HepG2 (cell line): ENCODE data around the gene CHMP1A. TPM values are rescaled to one million over a fixed set of nuclear protein-coding genes. Genes with fewer than 3 reads are reported as not detected.
A peak's percentile ranks its signal among the peaks of the same experiment; 100 is the strongest.

ENCODE experiments used
- ATAC-seq: fragments of 200-7000 bp; cut with Tn5 transposase; 3 replicates; pipeline ENCODE4 v1.9.1; 2020; ENCODE audit warnings: mild to moderate bottlenecking, moderate library complexity
- BruUV-seq: library from RNA; stranded (reverse); fragments of 400-500 nt; replicated peaks from 2 replicates; lab custom pipeline; 2021; lab: Mats Ljungman, UMichigan
- CTCF ChIA-PET: fragments of 300-600 bp; formaldehyde crosslinking; extraction: SDS; loops from one replicate; lab custom pipeline; 2021; ENCODE audit warnings: low total read pairs, inconsistent platforms, low intra/inter-chr PET ratio; lab: Yijun Ruan, JAX
- POLR2A ChIA-PET: fragments of 350-600 bp; sonication (Branson Sonifier 250); formaldehyde crosslinking; loops from one replicate; lab custom pipeline; 2020; ENCODE audit warnings: antibody characterized with exemption, inconsistent platforms; lab: Yijun Ruan, JAX
- DNase-seq: peaks from one replicate; pipeline ENCODE4 v3.0.0-alpha.2; 2015; ENCODE audit warnings: low spot score
- FAIRE-seq: peaks from 3 replicates; lab custom pipeline; 2011; peaks lifted over from hg19 to GRCh38; lab: Jason Lieb, UNC
- H2AFZ ChIP-seq: one replicate; pipeline ENCODE4 v1.6.1; 2011; ENCODE audit warnings: low read length, inconsistent platforms
- H3K27ac ChIP-seq: fragments of 300-600 bp; 3 replicates; pipeline ENCODE4 v1.8.0; 2011; ENCODE audit warnings: mixed run types, mild to moderate bottlenecking, mixed read lengths, low read length, inconsistent platforms; ENCODE audit not compliant: insufficient read depth; ENCODE audit errors: extremely low read length
- H3K27me3 ChIP-seq, 2 experiments: fragments of 200-600 bp in 1 of 2; 2 replicates in 1 of 2; 3 replicates in 1 of 2; pipeline versions ENCODE4 v1.6.0 to v1.8.0; 2011; ENCODE audit warnings: low read length in 2 of 2, mild to moderate bottlenecking in 2 of 2, moderate library complexity in 2 of 2, inconsistent platforms in 1 of 2; ENCODE audit not compliant: insufficient read depth in 2 of 2, control insufficient read depth in 1 of 2
- H3K36me3 ChIP-seq, 2 experiments: fragments of 200-600 bp in 1 of 2; replicated peaks in 1 of 2; 2 replicates in 1 of 2; 3 replicates in 1 of 2; pipeline versions ENCODE4 v1.5.1 to v1.8.0; 2011; ENCODE audit warnings: low read length in 2 of 2, inconsistent platforms in 1 of 2; ENCODE audit not compliant: insufficient read depth in 2 of 2, control insufficient read depth in 1 of 2
- H3K4me1 ChIP-seq: 2 replicates; pipeline ENCODE4 v1.5.1; 2012; ENCODE audit warnings: low read length, inconsistent platforms; ENCODE audit not compliant: insufficient read depth
- H3K4me2 ChIP-seq: 2 replicates; pipeline ENCODE4 v1.6.0; 2011; ENCODE audit warnings: low read depth, low read length, inconsistent platforms
- H3K4me3 ChIP-seq, 3 experiments: fragments of 200-600 bp in 1 of 3; sonication (generic), shearing (Covaris generic) in 1 of 3; replicated peaks in 1 of 3; 2 replicates each; pipeline ENCODE4 v1.5.1; 2011 to 2016; ENCODE audit warnings: low read length in 3 of 3, inconsistent platforms in 2 of 3, low read depth in 2 of 3, mild to moderate bottlenecking in 2 of 3, control low read depth in 1 of 3, mixed read lengths in 1 of 3; ENCODE audit not compliant: insufficient read depth in 1 of 3
- H3K79me2 ChIP-seq: one replicate; pipeline ENCODE4 v1.6.1; 2011; ENCODE audit warnings: low read length, inconsistent platforms; ENCODE audit not compliant: insufficient read depth
- H3K9ac ChIP-seq: 2 replicates; pipeline ENCODE4 v1.6.0; 2011; ENCODE audit warnings: mild to moderate bottlenecking, low read depth, low read length, inconsistent platforms; ENCODE audit not compliant: insufficient read depth
- H3K9me3 ChIP-seq: 2 replicates; pipeline ENCODE4 v1.5.1; 2012; ENCODE audit warnings: mild to moderate bottlenecking, low read length
- H4K20me1 ChIP-seq: 2 replicates; pipeline ENCODE4 v1.6.0; 2011; ENCODE audit warnings: inconsistent platforms, mild to moderate bottlenecking, low read length, moderate library complexity; ENCODE audit not compliant: insufficient read depth
- ADNP ChIP-seq: sonication (generic); formaldehyde crosslinking; IDR thresholded peaks from 2 replicates; pipeline ENCODE4 v1.4.0; 2020; ENCODE audit warnings: missing genetic modification reagents
- ERF ChIP-seq: IDR thresholded peaks from 2 replicates; pipeline ENCODE4 v1.6.1; 2018; ENCODE audit warnings: missing biosample characterization, missing genetic modification reagents
- GATAD1 ChIP-seq: IDR thresholded peaks from 2 replicates; pipeline ENCODE4 v1.6.1; 2016; ENCODE audit warnings: missing genetic modification reagents, missing compliant biosample characterization
- IRF2 ChIP-seq: IDR thresholded peaks from 2 replicates; pipeline ENCODE4 v1.6.1; 2018; ENCODE audit warnings: missing genetic modification reagents, missing compliant biosample characterization
- JARID2 ChIP-seq: sonication (generic); formaldehyde crosslinking; IDR thresholded peaks from 2 replicates; pipeline ENCODE4 v1.8.1; 2023; ENCODE audit warnings: missing genetic modification reagents, inconsistent platforms; ENCODE audit not compliant: insufficient replicate concordance
- KAT2B ChIP-seq: fragments of 150-350 bp; IDR thresholded peaks from 2 replicates; pipeline ENCODE4 v1.6.1; 2014; ENCODE audit warnings: low read depth, low read length, borderline replicate concordance
- KDM2A ChIP-seq: sonication (generic); formaldehyde crosslinking; IDR thresholded peaks from 2 replicates; pipeline ENCODE4 v1.4.0; 2020; ENCODE audit warnings: low read depth, missing genetic modification reagents, borderline replicate concordance
- NONO ChIP-seq, 2 experiments: fragments of 450-650 bp in 1 of 2; sonication (generic) in 1 of 2; formaldehyde crosslinking in 1 of 2; IDR thresholded peaks in 1 of 2; conservative IDR thresholded peaks in 1 of 2; 2 replicates each; pipeline versions ENCODE4 v1.6.1 to v1.8.0; 2017 to 2022; ENCODE audit warnings: mild to moderate bottlenecking in 1 of 2, missing genetic modification reagents in 1 of 2, moderate library complexity in 1 of 2
- RAD51 ChIP-seq: fragments of 450-650 bp; IDR thresholded peaks from 2 replicates; pipeline ENCODE4 v1.6.1; 2016; ENCODE audit warnings: borderline replicate concordance
- SMC3 ChIP-seq: IDR thresholded peaks from 2 replicates; pipeline ENCODE4 v1.6.1; 2011; ENCODE audit warnings: low read length, improper control_type of control experiment
- TEAD3 ChIP-seq: optimal IDR thresholded peaks from 2 replicates; pipeline ENCODE3; 2016; ENCODE audit warnings: borderline replicate concordance
- ZNF263 ChIP-seq: sonication (generic); formaldehyde crosslinking; IDR thresholded peaks from 2 replicates; pipeline ENCODE4 v1.4.0; 2020; ENCODE audit warnings: missing genetic modification reagents
- ZSCAN22 ChIP-seq: sonication (generic); formaldehyde crosslinking; IDR thresholded peaks from 2 replicates; pipeline ENCODE4 v1.4.0; 2020; ENCODE audit warnings: mild to moderate bottlenecking, missing genetic modification reagents
- WGBS: methylation state at CpG from one replicate; pipeline ENCODE4 v1.1.6; 2017; ENCODE audit warnings: low lambda C conversion rate; 5-methylcytosine and 5-hydroxymethylcytosine counted together
- in situ Hi-C: cut with HindIII; loops from 2 replicates; pipeline ENCODE4 v1.10.0; 2017; ENCODE audit warnings: low pct_unique_long_range_greater_than_20kb; ENCODE audit not compliant: extremely low pct_ligation_motif_present
- intact Hi-C: fragments of 100-400 bp; cut with micrococcal nuclease; formaldehyde crosslinking; loops from one replicate; pipeline ENCODE4 v1.10.0; 2022; ENCODE audit not compliant: unreplicated experiment
- polyA plus RNA-seq, 8 experiments: library from polyadenylated mRNA; depleted of rRNA in 3 of 8; stranded (reverse) in 7 of 8; unstranded in 1 of 8; fragments of >200 nt; fragmentation: Illumina TruSeq in 4 of 8; extraction: Trizol in 4 of 8; gene quantifications; 2 replicates each; pipeline versions ENCODE4 v1.2.1 to v1.2.3, GENCODE V29; 2011 to 2016; ENCODE audit warnings: low read depth in 4 of 8, missing spikeins in 1 of 8, mixed read lengths in 1 of 8; ENCODE audit not compliant: insufficient read depth in 1 of 8
- total RNA-seq, 5 experiments: library from RNA; depleted of rRNA; stranded (reverse); fragments of >200 nt; fragmentation: Illumina TruSeq; extraction: Trizol; gene quantifications; 2 replicates each; pipeline ENCODE4 v1.2.3, GENCODE V29; 2016; ENCODE audit warnings: low read depth in 1 of 5
- TF ChIP-seq, protein P1 (sequence below), 2 experiments: sonication (generic) in 1 of 2; formaldehyde crosslinking in 1 of 2; IDR thresholded peaks; 2 replicates each; pipeline versions ENCODE4 v1.4.0 to v1.6.1; 2018 to 2020; ENCODE audit warnings: missing genetic modification reagents in 2 of 2, borderline replicate concordance in 1 of 2, low read depth in 1 of 2, mild to moderate bottlenecking in 1 of 2, missing biosample characterization in 1 of 2
- TF ChIP-seq, protein P2 (sequence below): sonication (generic); formaldehyde crosslinking; IDR thresholded peaks from 2 replicates; pipeline ENCODE4 v1.4.0; 2020; ENCODE audit warnings: mild to moderate bottlenecking, missing genetic modification reagents
- TF ChIP-seq, protein P3 (sequence below): sonication (generic); formaldehyde crosslinking; IDR thresholded peaks from 2 replicates; pipeline ENCODE4 v1.4.0; 2020; ENCODE audit warnings: missing genetic modification reagents, borderline replicate concordance
- TF ChIP-seq, protein P4 (sequence below): sonication (generic); formaldehyde crosslinking; IDR thresholded peaks from 2 replicates; pipeline ENCODE4 v1.8.0; 2022; ENCODE audit warnings: mild to moderate bottlenecking, missing genetic modification reagents, moderate library complexity
- TF ChIP-seq, protein P5 (sequence below): IDR thresholded peaks from 2 replicates; pipeline ENCODE4 v1.6.1; 2016; ENCODE audit warnings: low read depth

Gene CHMP1A
- total and polyA plus RNA-seq, 2 of the 13 experiments (the other 11 are each of a cell fraction or from before 2014, with no cell fraction given) = 69.4 to 73.3 TPM

DNA sequence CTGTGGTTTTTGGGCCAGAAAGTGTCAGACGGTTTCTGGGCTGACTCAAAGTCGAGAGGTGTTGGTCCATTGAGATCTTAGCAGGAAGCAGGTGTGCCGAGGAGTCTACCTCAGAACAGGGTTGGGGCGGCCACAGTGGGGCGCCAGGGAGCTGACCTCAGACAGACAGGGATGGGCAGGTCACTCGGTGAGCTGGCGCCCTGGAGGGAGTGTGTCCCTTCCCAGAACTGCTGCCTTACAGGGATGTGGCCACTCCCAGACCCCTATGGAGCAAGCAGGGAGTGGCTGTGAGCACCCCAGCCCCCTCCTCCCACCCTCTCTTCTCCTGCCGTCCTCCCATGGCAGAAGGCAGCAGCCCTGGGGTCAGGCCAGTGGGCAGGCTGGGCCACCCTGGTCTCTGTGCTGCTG, 58.1 kb downstream of the CHMP1A start:
- no peak overlapping the region for H3K4me2 ChIP-seq
- H3K4me1 ChIP-seq = peaks cover 21% of the 10 kb centered on the region; the same call in 1 of the 2 replicates
- H3K36me3 ChIP-seq = no peaks in the 10 kb centered on the region
- no peaks in the 10 kb centered on the region for H4K20me1 ChIP-seq
- H3K27me3 ChIP-seq = peaks cover 12 to 29% of the 10 kb centered on the region in 2 experiments; a peak in 4 of 5 replicates
- WGBS = 5% methylated on average over 7 of the region's 8 CpGs
- DNase-seq (peak; percentile 69), FAIRE-seq (peak; percentile 81), ATAC-seq (peak; percentile 82)
- intact Hi-C loops (loop anchor here (1.0 kb wide), 1 partner anchor 42 kb away; no protein-coding TSS in a partner anchor), in situ Hi-C loops (no loop called here)
- no peak overlapping the region for H3K4me3 ChIP-seq
- H3K9me3 ChIP-seq = no peaks in the 10 kb centered on the region
- no peak overlapping the region for H3K9ac ChIP-seq
- no TSS peak for BruUV-seq
- no peaks in the 10 kb centered on the region for H3K79me2 ChIP-seq
- H3K27ac ChIP-seq = no peak overlapping the region
- H2AFZ ChIP-seq = no peak overlapping the region
- CTCF ChIA-PET = interaction anchor here (1.4 kb wide), 1 partner anchor 41 kb away, joined by 16 read pairs; no protein-coding TSS in a partner anchor
- POLR2A ChIA-PET = interaction anchor here (1.4 kb wide), 1 partner anchor 18 kb away, joined by 6 read pairs; no protein-coding TSS in a partner anchor
- TF ChIP-seq ERF (CRISPR knock-in tag) (peak; percentile 63; the same call in 1 of the 2 replicates), JARID2 (peak; percentile 55), SMC3 (peak; percentile 55), KDM2A (CRISPR knock-in tag) (peak; percentile 55; the same call in 1 of the 2 replicates), ZNF263 (CRISPR knock-in tag) (peak; percentile 90), IRF2 (CRISPR knock-in tag) (peak; percentile 41; the same call in 1 of the 2 replicates), KAT2B (no peak), ZSCAN22 (CRISPR knock-in tag) (no peak), NONO (IDR thresholded peaks at IDR 0.05) (no peak), NONO (CRISPR knock-in tag; conservative IDR thresholded peaks at IDR 0.05) (no peak), TEAD3 (peak; percentile 34), ADNP (CRISPR knock-in tag) (no peak), RAD51 (no peak), GATAD1 (CRISPR knock-in tag) (0 out of 2 replicates have a peak, but pooled peaks have one; percentile 18)
- TF ChIP-seq, protein P1, sequence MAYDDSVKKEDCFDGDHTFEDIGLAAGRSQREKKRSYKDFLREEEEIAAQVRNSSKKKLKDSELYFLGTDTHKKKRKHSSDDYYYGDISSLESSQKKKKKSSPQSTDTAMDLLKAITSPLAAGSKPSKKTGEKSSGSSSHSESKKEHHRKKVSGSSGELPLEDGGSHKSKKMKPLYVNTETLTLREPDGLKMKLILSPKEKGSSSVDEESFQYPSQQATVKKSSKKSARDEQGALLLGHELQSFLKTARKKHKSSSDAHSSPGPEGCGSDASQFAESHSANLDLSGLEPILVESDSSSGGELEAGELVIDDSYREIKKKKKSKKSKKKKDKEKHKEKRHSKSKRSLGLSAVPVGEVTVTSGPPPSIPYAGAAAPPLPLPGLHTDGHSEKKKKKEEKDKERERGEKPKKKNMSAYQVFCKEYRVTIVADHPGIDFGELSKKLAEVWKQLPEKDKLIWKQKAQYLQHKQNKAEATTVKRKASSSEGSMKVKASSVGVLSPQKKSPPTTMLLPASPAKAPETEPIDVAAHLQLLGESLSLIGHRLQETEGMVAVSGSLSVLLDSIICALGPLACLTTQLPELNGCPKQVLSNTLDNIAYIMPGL (CRISPR knock-in tag; IDR thresholded peaks at IDR 0.05; ENCODE audit: borderline replicate concordance in 1 of 2, low read depth in 1 of 2) = peak; percentile 45 to 71; a peak in 1 of 4 replicates
- TF ChIP-seq, protein P2, sequence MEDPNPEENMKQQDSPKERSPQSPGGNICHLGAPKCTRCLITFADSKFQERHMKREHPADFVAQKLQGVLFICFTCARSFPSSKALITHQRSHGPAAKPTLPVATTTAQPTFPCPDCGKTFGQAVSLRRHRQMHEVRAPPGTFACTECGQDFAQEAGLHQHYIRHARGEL = no peak
- TF ChIP-seq, protein P3, sequence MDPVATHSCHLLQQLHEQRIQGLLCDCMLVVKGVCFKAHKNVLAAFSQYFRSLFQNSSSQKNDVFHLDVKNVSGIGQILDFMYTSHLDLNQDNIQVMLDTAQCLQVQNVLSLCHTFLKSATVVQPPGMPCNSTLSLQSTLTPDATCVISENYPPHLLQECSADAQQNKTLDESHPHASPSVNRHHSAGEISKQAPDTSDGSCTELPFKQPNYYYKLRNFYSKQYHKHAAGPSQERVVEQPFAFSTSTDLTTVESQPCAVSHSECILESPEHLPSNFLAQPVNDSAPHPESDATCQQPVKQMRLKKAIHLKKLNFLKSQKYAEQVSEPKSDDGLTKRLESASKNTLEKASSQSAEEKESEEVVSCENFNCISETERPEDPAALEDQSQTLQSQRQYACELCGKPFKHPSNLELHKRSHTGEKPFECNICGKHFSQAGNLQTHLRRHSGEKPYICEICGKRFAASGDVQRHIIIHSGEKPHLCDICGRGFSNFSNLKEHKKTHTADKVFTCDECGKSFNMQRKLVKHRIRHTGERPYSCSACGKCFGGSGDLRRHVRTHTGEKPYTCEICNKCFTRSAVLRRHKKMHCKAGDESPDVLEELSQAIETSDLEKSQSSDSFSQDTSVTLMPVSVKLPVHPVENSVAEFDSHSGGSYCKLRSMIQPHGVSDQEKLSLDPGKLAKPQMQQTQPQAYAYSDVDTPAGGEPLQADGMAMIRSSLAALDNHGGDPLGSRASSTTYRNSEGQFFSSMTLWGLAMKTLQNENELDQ (CRISPR knock-in tag) = no peak
- TF ChIP-seq, protein P4, sequence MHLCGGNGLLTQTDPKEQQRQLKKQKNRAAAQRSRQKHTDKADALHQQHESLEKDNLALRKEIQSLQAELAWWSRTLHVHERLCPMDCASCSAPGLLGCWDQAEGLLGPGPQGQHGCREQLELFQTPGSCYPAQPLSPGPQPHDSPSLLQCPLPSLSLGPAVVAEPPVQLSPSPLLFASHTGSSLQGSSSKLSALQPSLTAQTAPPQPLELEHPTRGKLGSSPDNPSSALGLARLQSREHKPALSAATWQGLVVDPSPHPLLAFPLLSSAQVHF = no peak
- TF ChIP-seq, protein P5, sequence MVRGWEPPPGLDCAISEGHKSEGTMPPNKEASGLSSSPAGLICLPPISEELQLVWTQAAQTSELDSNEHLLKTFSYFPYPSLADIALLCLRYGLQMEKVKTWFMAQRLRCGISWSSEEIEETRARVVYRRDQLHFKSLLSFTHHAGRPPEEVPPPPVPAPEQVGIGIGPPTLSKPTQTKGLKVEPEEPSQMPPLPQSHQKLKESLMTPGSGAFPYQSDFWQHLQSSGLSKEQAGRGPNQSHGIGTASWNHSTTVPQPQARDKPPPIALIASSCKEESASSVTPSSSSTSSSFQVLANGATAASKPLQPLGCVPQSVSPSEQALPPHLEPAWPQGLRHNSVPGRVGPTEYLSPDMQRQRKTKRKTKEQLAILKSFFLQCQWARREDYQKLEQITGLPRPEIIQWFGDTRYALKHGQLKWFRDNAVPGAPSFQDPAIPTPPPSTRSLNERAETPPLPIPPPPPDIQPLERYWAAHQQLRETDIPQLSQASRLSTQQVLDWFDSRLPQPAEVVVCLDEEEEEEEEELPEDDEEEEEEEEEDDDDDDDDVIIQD (CRISPR knock-in tag) = no peak
